Ramos (cell line): ENCODE data around the gene WARS2.

ENCODE experiments used
- in situ Hi-C: fragments of 300-500 bp; cut with MboI; formaldehyde crosslinking; loops from one replicate; pipeline ENCODE4 v1.14.3; 2022; ENCODE audit warnings: low sequenced_read_pairs; ENCODE audit not compliant: unreplicated experiment

WARS2 gene

GRCh38 chr1:118987468-118988185 is 152.8 kb downstream of the WARS2 start:
- in situ Hi-C loops: no loop called here

- in situ Hi-C loops: no loop called here
These were observed 153.6 kb downstream of the WARS2 start for GRCh38 chr1:118986555-118987467.

- in situ Hi-C loops: no loop called here
These were observed 154.6 kb downstream of the WARS2 start for GRCh38 chr1:118985640-118986554.

GRCh38 chr1:118984722-118985639 is 155.5 kb downstream of the WARS2 start:
- in situ Hi-C loops: no loop called here

- in situ Hi-C loops: no loop called here
These were observed 156.2 kb downstream of the WARS2 start for GRCh38 chr1:118984086-118984721.

GRCh38 chr1:118983558-118984041 is 156.9 kb downstream of the WARS2 start:
- in situ Hi-C loops: no loop called here

- in situ Hi-C loops: no loop called here
These were observed 157.5 kb downstream of the WARS2 start for GRCh38 chr1:118982821-118983557.

- in situ Hi-C loops: no loop called here
These were observed 158.2 kb downstream of the WARS2 start for GRCh38 chr1:118982266-118982665.

GRCh38 chr1:118981436-118981835 is 159.0 kb downstream of the WARS2 start:
- in situ Hi-C loops: no loop called here
